Gastroesophageal sphincter (tissue), 4 donors: ENCODE results near the gene COX10. TPM values are rescaled to one million over a fixed set of nuclear protein-coding genes. Genes with fewer than 3 reads are reported as not detected.
A peak's percentile ranks its signal among the peaks of the same experiment; 100 is the strongest.
"Not testable (repeated sequence)": the region's sequence is repeated elsewhere in the genome, so short reads cannot be mapped to it uniquely, and the experiment has no call there.

Experiments used
- ATAC-seq: fragments of 150-250 bp; one replicate; pipeline ENCODE4 v1.9.1; 2016; ENCODE audit warnings: mild to moderate bottlenecking, moderate library complexity
- H3K27ac ChIP-seq, 4 donors: fragments of 200-600 bp; sonication (generic) in 3 of 4; 1 replicate in 3 of 4; 2 replicates in 1 of 4; pipeline ENCODE4 v1.5.1; 2016 to 2019
- H3K27me3 ChIP-seq: fragments of 200-600 bp; sonication (generic); one replicate; pipeline ENCODE4 v1.5.1; 2019
- H3K36me3 ChIP-seq, 2 donors: fragments of 200-600 bp; sonication (generic); one replicate each; pipeline ENCODE4 v1.5.1; 2019; ENCODE audit warnings: control low read depth in 1 of 2
- H3K4me1 ChIP-seq, 3 donors: fragments of 200-600 bp; sonication (generic); 1 replicate in 2 of 3; 2 replicates in 1 of 3; pipeline ENCODE4 v1.5.1; 2016 to 2019; ENCODE audit warnings: control low read depth in 2 of 3
- H3K4me3 ChIP-seq, 2 donors: fragments of 200-600 bp; sonication (generic); one replicate each; pipeline ENCODE4 v1.5.1; 2019; ENCODE audit warnings: mild to moderate bottlenecking in 1 of 2, moderate library complexity in 1 of 2
- H3K9me3 ChIP-seq, 3 donors: fragments of 200-600 bp; sonication (generic); one replicate each; pipeline ENCODE4 v1.5.1; 2017 to 2019; ENCODE audit warnings: control low read depth in 2 of 3
- CTCF ChIP-seq, 4 experiments: fragments of 200-600 bp in 2 of 4; fragments of 450-650 bp in 2 of 4; sonication (generic) in 1 of 4; IDR thresholded peaks; one replicate each; pipeline ENCODE4 v1.5.1; 2017 to 2019; ENCODE audit warnings: antibody characterized with exemption in 4 of 4, mild to moderate bottlenecking in 2 of 4, moderate library complexity in 2 of 4
- EP300 ChIP-seq: sonication (generic); formaldehyde crosslinking; IDR thresholded peaks from one replicate; pipeline ENCODE4 v1.6.1; 2017; ENCODE audit warnings: antibody characterized with exemption, mild to moderate bottlenecking
- POLR2A ChIP-seq, 2 donors: fragments of 450-650 bp; IDR thresholded peaks; one replicate each; pipeline ENCODE4 v1.6.1; 2017; ENCODE audit warnings: antibody characterized with exemption in 2 of 2, mild to moderate bottlenecking in 2 of 2, moderate library complexity in 1 of 2
- POLR2AphosphoS5 ChIP-seq: sonication (generic); formaldehyde crosslinking; IDR thresholded peaks from one replicate; pipeline ENCODE4 v1.6.1; 2017; ENCODE audit warnings: antibody characterized with exemption
- WGBS, 2 donors: methylation state at CpG; one replicate each; pipeline ENCODE4 v1.1.5; 2018; ENCODE audit warnings: low coverage in 1 of 2; 5-methylcytosine and 5-hydroxymethylcytosine counted together
- total RNA-seq, 4 donors: library from RNA; depleted of rRNA; stranded (reverse); fragments of >200 nt; gene quantifications; one replicate each; pipeline ENCODE4 v1.1.0, GENCODE V29; 2016

The COX10 gene
- total RNA-seq: 10 to 100 TPM; 20.3 to 30.0 (median 26.5) TPM

GRCh38 chr17:14069251-14070021 lies at the start of gene COX10:
COX10 (plus strand) TSS chr17:14069504; CDS start chr17:14069606, 102 bp downstream.
- Histone ChIP-seq H3K27me3 (no peaks in the 10 kb centered on the region), H3K9me3 (no peaks in the 10 kb centered on the region), H3K4me1 (peaks cover 9 to 30% (median 14%) of the 10 kb centered on the region in 3 donors), H3K36me3 (peaks cover 0 to 7% of the 10 kb centered on the region in 2 donors), H3K27ac (peak within 1 kb of the TSS; percentile 51 to 87 (median 86)), H3K4me3 (peak within 1 kb of the TSS; percentile 93)
- 1% methylated on average over 22 of the region's 48 CpGs; no CpG with 5 or more reads in 1 of the 2 donors for WGBS, 2 donors
- TF ChIP-seq POLR2AphosphoS5 (peak; percentile 91), CTCF (IDR thresholded peaks at IDR 0.05) (no peak), POLR2A (IDR thresholded peaks at IDR 0.05) (peak; percentile 60 to 61)
- peak; percentile 98 for ATAC-seq

- WGBS, 2 donors: 51% methylated on average over 4 of the region's 9 CpGs; no CpG with 5 or more reads in 1 of the 2 donors
- not testable (repeated sequence) for H3K4me3 ChIP-seq, H3K4me1 ChIP-seq
These were observed 47.5 kb upstream of the COX10 start for GRCh38 chr17:14021651-14022294.

GRCh38 chr17:14029755-14030154 lies 39.5 kb upstream of the COX10 start:
- not testable (repeated sequence) for H3K4me1 ChIP-seq, H3K27me3 ChIP-seq, ATAC-seq, H3K9me3 ChIP-seq, H3K4me3 ChIP-seq, H3K27ac ChIP-seq
- peaks cover 0 to 16% of the 10 kb centered on the region in 2 donors for H3K36me3 ChIP-seq
- WGBS, 2 donors: no CpG with 5 or more reads among the region's 5 CpGs

More at GRCh38 chr17:14021651-14022294, 47.5 kb upstream of the COX10 start:
- ATAC-seq, H3K27me3 ChIP-seq, H3K36me3 ChIP-seq, H3K27ac ChIP-seq, H3K9me3 ChIP-seq: not testable (repeated sequence)

GRCh38 chr17:14032234-14032633 lies 37.1 kb upstream of the COX10 start:
- 96 to 100% methylated on average over 3 of the region's 3 CpGs for WGBS, 2 donors

GRCh38 chr17:14033166-14033565 lies 36.1 kb upstream of the COX10 start:
- TF ChIP-seq EP300: no peak
- TF ChIP-seq POLR2A (IDR thresholded peaks at IDR 0.05): no peak
- TF ChIP-seq POLR2AphosphoS5: no peak
- TF ChIP-seq CTCF (IDR thresholded peaks at IDR 0.05): no peak
- Histone ChIP-seq H3K36me3 (peaks cover 0 to 16% of the 10 kb centered on the region in 2 donors), H3K27me3 (no peaks in the 10 kb centered on the region), H3K4me1 (peaks cover 0 to 8% (median 0%) of the 10 kb centered on the region in 3 donors), H3K9me3 (no peaks in the 10 kb centered on the region), H3K27ac (no peak overlapping the region), H3K4me3 (no peak overlapping the region)
- 73% methylated on average over 3 of the region's 4 CpGs; no CpG with 5 or more reads in 1 of the 2 donors for WGBS, 2 donors
- no peak for ATAC-seq

More at GRCh38 chr17:14032234-14032633, 37.1 kb upstream of the COX10 start:
- Histone ChIP-seq H3K36me3 (peaks cover 0 to 16% of the 10 kb centered on the region in 2 donors), H3K27ac (no peak overlapping the region), H3K4me1 (no peaks in the 10 kb centered on the region), H3K9me3 (no peaks in the 10 kb centered on the region), H3K27me3 (no peaks in the 10 kb centered on the region), H3K4me3 (no peak overlapping the region)
- ATAC-seq: no peak
- no peak for TF ChIP-seq POLR2A (IDR thresholded peaks at IDR 0.05)

GRCh38 chr17:14037453-14037852 lies 31.9 kb upstream of the COX10 start:
- WGBS, 2 donors: 94% methylated on average over 1 of the region's 1 CpG; no CpG with 5 or more reads in 1 of the 2 donors
- ATAC-seq: no peak
- no peak overlapping the region for H3K4me3 ChIP-seq

More at GRCh38 chr17:14037453-14037852, 31.9 kb upstream of the COX10 start:
- Histone ChIP-seq H3K4me1 (peaks cover 0 to 13% (median 0%) of the 10 kb centered on the region in 3 donors), H3K9me3 (no peaks in the 10 kb centered on the region), H3K27me3 (no peaks in the 10 kb centered on the region), H3K36me3 (peaks cover 0 to 16% of the 10 kb centered on the region in 2 donors), H3K27ac (no peak overlapping the region)
- TF ChIP-seq EP300 (no peak), CTCF (IDR thresholded peaks at IDR 0.05) (no peak), POLR2A (IDR thresholded peaks at IDR 0.05) (no peak), POLR2AphosphoS5 (no peak)
